Spleen (tissue), 7 donors: Measurements from ENCODE around the gene APOL4.

Source experiments
- POLR2A ChIP-seq, 3 donors: fragments of 450-650 bp; IDR thresholded peaks; one replicate each; pipeline ENCODE4 v1.5.1; 2017; ENCODE audit warnings: antibody characterized with exemption in 3 of 3, mild to moderate bottlenecking in 1 of 3
- POLR2AphosphoS5 ChIP-seq, 3 donors: sonication (generic); formaldehyde crosslinking; IDR thresholded peaks; one replicate each; pipeline ENCODE4 v1.5.1; 2017; ENCODE audit warnings: antibody characterized with exemption in 3 of 3
- TF ChIP-seq, protein P1 (sequence below), 11 experiments: fragments of 200-600 bp in 7 of 11; fragments of 450-650 bp in 4 of 11; sonication (generic) in 4 of 11; IDR thresholded peaks in 8 of 11; conservative IDR thresholded peaks in 3 of 11; 1 replicate in 7 of 11; 2 replicates in 4 of 11; pipeline versions ENCODE4 v1.4.0 to v1.8.0; 2016 to 2021; ENCODE audit warnings: antibody characterized with exemption in 11 of 11, inconsistent platforms in 4 of 11, mild to moderate bottlenecking in 1 of 11
- donor health status: DM: no; HTN: no; CAD: no; lungs with moderate emphysema.
- donor health status: DM: no; HTN: no; CAD: no.
- donor health status: DM: no; HTN: no; CAD: no.

- TF ChIP-seq, protein P1, sequence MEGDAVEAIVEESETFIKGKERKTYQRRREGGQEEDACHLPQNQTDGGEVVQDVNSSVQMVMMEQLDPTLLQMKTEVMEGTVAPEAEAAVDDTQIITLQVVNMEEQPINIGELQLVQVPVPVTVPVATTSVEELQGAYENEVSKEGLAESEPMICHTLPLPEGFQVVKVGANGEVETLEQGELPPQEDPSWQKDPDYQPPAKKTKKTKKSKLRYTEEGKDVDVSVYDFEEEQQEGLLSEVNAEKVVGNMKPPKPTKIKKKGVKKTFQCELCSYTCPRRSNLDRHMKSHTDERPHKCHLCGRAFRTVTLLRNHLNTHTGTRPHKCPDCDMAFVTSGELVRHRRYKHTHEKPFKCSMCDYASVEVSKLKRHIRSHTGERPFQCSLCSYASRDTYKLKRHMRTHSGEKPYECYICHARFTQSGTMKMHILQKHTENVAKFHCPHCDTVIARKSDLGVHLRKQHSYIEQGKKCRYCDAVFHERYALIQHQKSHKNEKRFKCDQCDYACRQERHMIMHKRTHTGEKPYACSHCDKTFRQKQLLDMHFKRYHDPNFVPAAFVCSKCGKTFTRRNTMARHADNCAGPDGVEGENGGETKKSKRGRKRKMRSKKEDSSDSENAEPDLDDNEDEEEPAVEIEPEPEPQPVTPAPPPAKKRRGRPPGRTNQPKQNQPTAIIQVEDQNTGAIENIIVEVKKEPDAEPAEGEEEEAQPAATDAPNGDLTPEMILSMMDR (IDR thresholded peaks at IDR 0.05 in 8 of 11, conservative IDR thresholded peaks at IDR 0.05 in 3 of 11) = no peak
- TF ChIP-seq POLR2A (IDR thresholded peaks at IDR 0.05) (no peak), POLR2AphosphoS5 (IDR thresholded peaks at IDR 0.05) (no peak)
Observed at GRCh38 chr22:36249160-36249559, 47.6 kb upstream of the APOL4 start.
